ENCODE data around the gene WDR7. TPM values are rescaled to one million over a fixed set of nuclear protein-coding genes. Genes with fewer than 3 reads are reported as not detected.

Gene WDR7
- total and polyA plus RNA-seq, 7 donors = 3.7 to 45.3 (median 28.5) TPM

- H3K36me3 ChIP-seq = no peaks in the 10 kb centered on the region
- intact Hi-C loops (cut with DNase I) = no loop called here
- no peak overlapping the region for H3K4me3 ChIP-seq
- no peak for DNase-seq
- 92 to 93% methylated on average over 1 of the region's 1 CpG for WGBS, 2 donors
- H3K9me3 ChIP-seq = peaks cover 0 to 5% (median 0%) of the 10 kb centered on the region in 4 donors
- TF ChIP-seq POLR2A (IDR thresholded peaks at IDR 0.05) (no peak), POLR2AphosphoS5 (IDR thresholded peaks at IDR 0.05) (no peak), EP300 (IDR thresholded peaks at IDR 0.05) (no peak), CTCF (IDR thresholded peaks at IDR 0.05) (no peak)
- H3K4me1 ChIP-seq = no peaks in the 10 kb centered on the region
- H3K27me3 ChIP-seq = peaks cover 0 to 3% (median 0%) of the 10 kb centered on the region in 3 donors
- H3K27ac ChIP-seq = no peak overlapping the region
Observed at GRCh38 chr18:57086163-57086562, 435.0 kb downstream of the WDR7 start.

Small RNAs within 50 kb of the gene (small RNA-seq; reads per million reads assigned to genes)
- 0 reads per million in 3 donors for gene RF00012
- 0 reads per million in 3 donors for gene RF00019

Other genes with a start within 250 kb of the WDR7 start
- 10 to 100 TPM; 39.8 to 47.9 (median 46.1) TPM for gene TXNL1, start 12.8 kb upstream of the WDR7 start, total RNA-seq
- 10 to 100 TPM; 53.3 to 79.1 (median 69.7) TPM for gene TXNL1, start 12.8 kb upstream of the WDR7 start, polyA plus RNA-seq